C4-2B (cell line): Measurements from ENCODE around the gene RAB7B.

Experiments used
- H3K27ac ChIP-seq: fragments of 450-650 bp; 2 replicates; pipeline ENCODE4 v1.5.1; 2017
- ZFX ChIP-seq: fragments of 450-650 bp; IDR thresholded peaks from 2 replicates; pipeline ENCODE4 v1.6.1; 2017
- TF ChIP-seq, protein P1 (sequence below): fragments of 450-650 bp; conservative IDR thresholded peaks from 2 replicates; pipeline ENCODE4 v1.5.1; 2017; ENCODE audit warnings: mild to moderate bottlenecking

Gene RAB7B

DNA sequence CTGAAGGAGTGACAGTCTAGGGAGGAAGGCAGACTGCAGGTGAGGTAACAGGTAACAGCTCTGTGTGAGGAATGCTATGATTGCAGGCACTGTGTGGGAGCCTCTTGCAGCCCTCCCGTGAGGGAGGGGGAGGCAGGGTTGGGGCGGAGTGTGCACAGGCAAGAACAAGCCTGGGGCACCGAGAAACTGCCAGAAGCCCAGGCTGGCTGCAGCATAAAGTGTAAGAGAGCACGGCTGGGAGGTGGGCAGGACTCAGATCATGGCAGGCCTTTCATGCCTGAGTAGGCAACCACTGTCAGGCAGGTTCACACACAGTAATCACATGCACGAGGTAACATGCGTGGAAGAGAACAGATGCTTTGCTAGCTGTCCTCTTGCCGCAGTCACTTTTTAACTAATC, 38.4 kb upstream of the RAB7B start:
- TF ChIP-seq, protein P1, sequence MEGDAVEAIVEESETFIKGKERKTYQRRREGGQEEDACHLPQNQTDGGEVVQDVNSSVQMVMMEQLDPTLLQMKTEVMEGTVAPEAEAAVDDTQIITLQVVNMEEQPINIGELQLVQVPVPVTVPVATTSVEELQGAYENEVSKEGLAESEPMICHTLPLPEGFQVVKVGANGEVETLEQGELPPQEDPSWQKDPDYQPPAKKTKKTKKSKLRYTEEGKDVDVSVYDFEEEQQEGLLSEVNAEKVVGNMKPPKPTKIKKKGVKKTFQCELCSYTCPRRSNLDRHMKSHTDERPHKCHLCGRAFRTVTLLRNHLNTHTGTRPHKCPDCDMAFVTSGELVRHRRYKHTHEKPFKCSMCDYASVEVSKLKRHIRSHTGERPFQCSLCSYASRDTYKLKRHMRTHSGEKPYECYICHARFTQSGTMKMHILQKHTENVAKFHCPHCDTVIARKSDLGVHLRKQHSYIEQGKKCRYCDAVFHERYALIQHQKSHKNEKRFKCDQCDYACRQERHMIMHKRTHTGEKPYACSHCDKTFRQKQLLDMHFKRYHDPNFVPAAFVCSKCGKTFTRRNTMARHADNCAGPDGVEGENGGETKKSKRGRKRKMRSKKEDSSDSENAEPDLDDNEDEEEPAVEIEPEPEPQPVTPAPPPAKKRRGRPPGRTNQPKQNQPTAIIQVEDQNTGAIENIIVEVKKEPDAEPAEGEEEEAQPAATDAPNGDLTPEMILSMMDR: no peak
- TF ChIP-seq ZFX: no peak

DNA sequence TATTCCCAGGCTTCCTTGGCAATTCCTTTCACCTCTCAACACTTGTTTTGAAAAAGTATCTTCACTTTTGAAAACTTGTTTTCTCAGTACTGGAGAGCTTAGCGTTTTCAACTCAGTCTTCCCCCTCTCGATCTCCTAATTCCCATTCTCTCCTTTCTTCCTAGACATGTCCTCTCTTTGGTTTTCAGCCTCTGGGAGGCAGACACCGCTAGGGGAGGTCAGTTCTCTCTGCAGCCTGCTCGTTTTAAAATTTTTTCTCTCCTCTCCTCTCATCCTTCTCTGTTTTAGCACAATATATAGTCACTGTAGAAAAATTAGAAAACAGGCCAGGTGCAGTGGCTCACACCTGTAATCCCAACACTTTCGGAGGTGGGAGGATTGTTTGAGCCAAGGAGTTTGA, 37.1 kb upstream of the RAB7B start:
- no peak for TF ChIP-seq ZFX
- TF ChIP-seq, protein P1: no peak
- H3K27ac ChIP-seq: no peak overlapping the region

More for the DNA sequence above, 38.4 kb upstream of the RAB7B start:
- H3K27ac ChIP-seq: no peak overlapping the region

DNA sequence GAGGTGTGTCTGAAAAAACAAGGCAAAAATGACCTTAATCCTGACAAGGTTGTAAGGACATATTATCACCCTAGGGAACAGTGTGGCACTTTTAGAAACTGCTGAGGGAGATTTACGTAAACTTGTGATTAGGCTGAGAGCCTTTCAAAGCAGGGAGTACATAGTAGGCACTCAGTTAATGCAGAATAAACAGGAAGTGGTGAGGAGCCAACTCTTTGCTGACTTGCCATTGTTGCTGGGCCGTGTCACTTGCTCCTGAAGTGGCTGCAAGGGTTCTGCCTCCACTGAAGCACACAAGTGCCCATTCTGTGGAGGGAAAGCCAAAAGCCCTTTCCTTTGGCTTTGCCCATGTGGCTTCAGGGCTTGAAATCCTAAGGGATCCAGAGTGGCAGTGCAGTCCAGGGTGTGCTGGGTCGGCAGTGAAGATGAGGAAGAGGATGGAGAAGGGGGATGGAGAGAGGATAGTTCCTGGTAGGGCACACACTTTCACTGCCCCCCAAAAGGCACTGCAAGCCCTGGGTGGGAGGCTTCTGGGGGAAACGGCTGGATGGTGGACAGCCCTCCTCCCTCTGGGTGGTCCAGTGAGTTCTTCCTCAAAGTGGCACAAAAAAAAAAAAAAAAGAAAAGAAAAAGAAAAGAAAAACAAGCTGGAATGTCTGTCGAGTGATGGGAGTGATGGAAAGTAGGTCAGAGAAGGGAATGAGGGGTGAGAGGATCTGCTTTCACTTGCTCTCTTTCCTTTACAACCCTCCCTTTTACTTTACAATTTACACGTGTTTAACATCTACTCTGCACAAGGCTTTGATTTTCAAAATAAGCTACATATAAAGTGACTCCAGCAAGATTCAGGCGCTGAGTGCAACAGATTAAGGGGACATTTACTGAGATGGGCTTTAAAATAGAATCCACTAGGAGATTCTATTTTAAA, 36.1 kb upstream of the RAB7B start:
- H3K27ac ChIP-seq: no peak overlapping the region
- no peak for TF ChIP-seq ZFX
- TF ChIP-seq, protein P1: no peak

DNA sequence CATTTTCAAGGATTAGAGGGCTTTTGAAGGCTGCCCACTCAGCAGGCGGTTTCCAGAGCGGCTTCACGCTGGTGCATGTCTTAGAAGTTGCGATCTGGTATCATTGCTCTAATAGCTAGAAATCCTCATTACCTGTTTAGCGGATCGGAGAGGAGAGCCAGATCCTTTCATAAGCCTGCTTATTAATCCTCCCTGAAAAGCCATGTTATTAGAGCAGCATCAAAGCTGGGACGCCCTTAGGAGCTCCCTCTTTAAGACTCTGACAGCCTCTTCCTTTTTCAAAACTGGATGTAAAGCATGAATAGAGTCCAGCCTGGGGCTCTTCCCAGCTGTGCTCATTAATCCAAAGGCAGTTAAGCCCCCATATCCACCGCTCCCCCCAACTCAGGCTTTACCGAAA, 34.4 kb upstream of the RAB7B start:
- TF ChIP-seq, protein P1: no peak
- TF ChIP-seq ZFX: no peak

DNA sequence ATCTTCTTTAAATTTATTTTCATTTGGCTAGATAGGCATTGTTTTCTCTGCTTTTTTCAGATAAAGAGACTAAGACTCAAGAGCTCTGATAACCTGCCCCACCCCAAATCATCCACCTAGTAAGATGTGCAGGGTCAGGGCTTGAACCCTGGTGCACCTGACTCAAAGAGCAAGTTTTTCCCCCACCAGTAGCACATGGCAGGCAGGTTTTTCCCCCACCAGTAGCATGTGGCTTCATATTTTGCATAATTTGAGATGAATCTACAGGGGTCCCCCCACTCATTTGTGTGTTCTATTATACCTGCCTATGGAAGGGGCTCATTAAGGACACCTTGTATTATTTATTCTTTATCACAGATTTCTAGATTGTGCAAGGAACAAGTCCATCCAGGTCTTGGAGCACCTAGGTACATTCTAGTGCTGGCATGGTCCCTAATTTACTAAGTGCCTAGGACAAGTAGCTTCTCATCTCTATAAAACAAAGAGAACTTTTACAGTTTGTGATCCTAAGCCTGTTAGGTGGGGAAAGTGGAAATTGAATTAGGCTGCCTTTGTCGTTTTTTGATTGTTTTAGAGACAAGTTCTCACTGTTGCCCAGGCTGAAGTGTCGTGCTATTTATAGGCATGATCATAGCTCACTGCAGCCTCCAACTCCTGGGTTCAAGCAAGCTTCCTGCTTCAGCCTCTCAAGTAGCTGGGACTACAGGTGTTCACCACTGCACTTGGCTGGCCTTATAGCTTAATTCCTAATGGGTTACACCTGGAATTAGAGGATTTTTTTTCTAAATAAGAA, 33.7 kb upstream of the RAB7B start:
- H3K27ac ChIP-seq: no peak overlapping the region
- TF ChIP-seq ZFX: no peak
- TF ChIP-seq, protein P1: no peak

More for the DNA sequence above, 34.4 kb upstream of the RAB7B start:
- H3K27ac ChIP-seq: no peak overlapping the region

DNA sequence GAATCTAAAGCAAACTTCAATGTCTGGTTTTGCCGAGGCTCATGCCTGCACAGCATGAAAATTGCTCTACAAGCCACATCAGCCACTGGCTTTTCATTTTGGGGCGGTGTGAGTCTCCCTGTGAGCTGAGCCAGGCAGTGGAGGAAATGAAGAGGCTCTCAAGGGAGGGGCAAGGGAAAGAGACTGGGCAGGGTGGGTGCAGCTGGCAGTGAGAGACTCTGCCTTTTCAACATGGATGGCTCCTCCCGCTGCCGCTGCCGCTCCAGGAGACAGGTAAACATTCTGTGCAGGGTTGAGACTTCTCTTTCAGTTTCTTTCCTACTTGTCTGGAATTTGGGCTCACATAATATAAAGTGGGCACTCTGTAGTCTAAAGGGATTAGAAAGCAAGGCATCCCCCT, 31.8 kb upstream of the RAB7B start:
- TF ChIP-seq, protein P1: no peak
- no peak for TF ChIP-seq ZFX
- H3K27ac ChIP-seq: no peak overlapping the region
